ENCODE results near the gene GCKR.
"Not testable (repeated sequence)": the region's sequence is repeated elsewhere in the genome, so short reads cannot be mapped to it uniquely, and the experiment has no call there.

The GCKR gene

GRCh38 chr2:27518113-27518781 lies 21.6 kb downstream of the GCKR start:
- DNase-seq (ENCODE audit: low spot score) = no peak

GRCh38 chr2:27518782-27519113 lies 22.1 kb downstream of the GCKR start:
- no peak for DNase-seq (ENCODE audit: low spot score)

GRCh38 chr2:27520316-27520715 lies 23.7 kb downstream of the GCKR start:
- no peak for DNase-seq (ENCODE audit: low spot score)

- DNase-seq (ENCODE audit: low spot score) = no peak
Measured at GRCh38 chr2:27522400-27522945, 25.8 kb downstream of the GCKR start.

- DNase-seq (ENCODE audit: low spot score) = no peak
Measured at GRCh38 chr2:27527182-27527581, 30.5 kb downstream of the GCKR start.

- no peak for DNase-seq (ENCODE audit: low spot score)
Measured at GRCh38 chr2:27531983-27532382, 35.3 kb downstream of the GCKR start.

- no peak for DNase-seq (ENCODE audit: low spot score)
Measured at GRCh38 chr2:27537287-27537686, 40.6 kb downstream of the GCKR start.

GRCh38 chr2:27538839-27539450 lies 42.3 kb downstream of the GCKR start:
- DNase-seq (ENCODE audit: low spot score) = not testable (repeated sequence)

GRCh38 chr2:27539649-27540048 lies 43.0 kb downstream of the GCKR start:
- not testable (repeated sequence) for DNase-seq (ENCODE audit: low spot score)

- no peak for DNase-seq (ENCODE audit: low spot score)
Measured at GRCh38 chr2:27544143-27544821, 47.6 kb downstream of the GCKR start.

GRCh38 chr2:27545348-27546141 lies 48.9 kb downstream of the GCKR start:
- DNase-seq (ENCODE audit: low spot score) = no peak

GRCh38 chr2:27549303-27549702 lies 52.7 kb downstream of the GCKR start:
- no peak for DNase-seq (ENCODE audit: low spot score)

GRCh38 chr2:27551514-27551913 lies 54.9 kb downstream of the GCKR start:
- DNase-seq (ENCODE audit: low spot score) = no peak

GRCh38 chr2:27552941-27553340 lies 56.3 kb downstream of the GCKR start:
- no peak for DNase-seq (ENCODE audit: low spot score)

- DNase-seq (ENCODE audit: low spot score) = not testable (repeated sequence)
Measured at GRCh38 chr2:27554451-27554850, 57.8 kb downstream of the GCKR start.

GRCh38 chr2:27559228-27559627 lies 62.6 kb downstream of the GCKR start:
- DNase-seq (ENCODE audit: low spot score) = no peak

GRCh38 chr2:27561060-27561459 lies 64.4 kb downstream of the GCKR start:
- DNase-seq (ENCODE audit: low spot score) = no peak

- DNase-seq (ENCODE audit: low spot score) = no peak
Measured at GRCh38 chr2:27566628-27567027, 70.0 kb downstream of the GCKR start.

- DNase-seq (ENCODE audit: low spot score) = no peak
Measured at GRCh38 chr2:27569398-27569797, 72.8 kb downstream of the GCKR start.

GRCh38 chr2:27571197-27571596 lies 74.6 kb downstream of the GCKR start:
- no peak for DNase-seq (ENCODE audit: low spot score)

GRCh38 chr2:27571681-27572080 lies 75.0 kb downstream of the GCKR start:
- no peak for DNase-seq (ENCODE audit: low spot score)

- DNase-seq (ENCODE audit: low spot score) = no peak
Measured at GRCh38 chr2:27572439-27572838, 75.8 kb downstream of the GCKR start.
